GM23248 (cell line): ENCODE measurements around the gene MYPOP.

Experiments
- EZH2 ChIP-seq: fragments of 200-600 bp; sonication (generic); IDR thresholded peaks from 2 replicates; pipeline ENCODE4 v1.6.1; 2018; ENCODE audit warnings: antibody characterized with exemption, mild to moderate bottlenecking; ENCODE audit not compliant: insufficient read depth, poor library complexity, severe bottlenecking
- EZH2phosphoT487 ChIP-seq: fragments of 200-600 bp; sonication (generic); IDR thresholded peaks from 2 replicates; pipeline ENCODE4 v1.6.1; 2018; ENCODE audit warnings: antibody characterized with exemption, moderate library complexity, mild to moderate bottlenecking, low read depth; ENCODE audit not compliant: insufficient read depth

GRCh38 chr19:45848922-45849321 is 53.5 kb downstream of the MYPOP start:
- no peak for TF ChIP-seq EZH2phosphoT487
- TF ChIP-seq EZH2 = no peak
